HUES64 (cell line): Measurements from ENCODE around the gene NDUFB11.

Experiments used
- H3K27ac ChIP-seq: 2 replicates; pipeline ENCODE4 v1.7.0; 2013; ENCODE audit warnings: low read depth, low read length, inconsistent platforms
- H3K27me3 ChIP-seq: 2 replicates; pipeline ENCODE4 v1.6.1; 2013; ENCODE audit warnings: mild to moderate bottlenecking, low read length; ENCODE audit not compliant: insufficient read depth
- H3K36me3 ChIP-seq: 2 replicates; pipeline ENCODE4 v1.6.1; 2013; ENCODE audit warnings: mild to moderate bottlenecking, low read length; ENCODE audit not compliant: insufficient read depth
- H3K4me1 ChIP-seq: 2 replicates; pipeline ENCODE4 v1.6.1; 2013; ENCODE audit warnings: mild to moderate bottlenecking, low read length, moderate library complexity; ENCODE audit not compliant: insufficient read depth
- H3K4me3 ChIP-seq: 2 replicates; pipeline ENCODE4 v1.5.1; 2013; ENCODE audit warnings: mild to moderate bottlenecking, low read length, moderate library complexity
- H3K9ac ChIP-seq: 2 replicates; pipeline ENCODE4 v1.6.1; 2013; ENCODE audit warnings: mild to moderate bottlenecking, low read depth, low read length
- H3K9me3 ChIP-seq: 2 replicates; pipeline ENCODE4 v1.6.1; 2013; ENCODE audit warnings: low read depth, low read length; ENCODE audit not compliant: insufficient read depth
- WGBS: fragments of 150-250, 120-280 bp; methylation state at CpG from one replicate; pipeline ENCODE4 v1.1.7; 2013; ENCODE audit warnings: missing lambda C conversion rate; 5-methylcytosine and 5-hydroxymethylcytosine counted together

Gene NDUFB11

GRCh38 chrX:47101206-47101605 is 43.3 kb downstream of the NDUFB11 start:
- 88% methylated on average over 4 of the region's 4 CpGs for WGBS
- no peak overlapping the region for H3K4me3 ChIP-seq
- no peaks in the 10 kb centered on the region for H3K27me3 ChIP-seq
- H3K9me3 ChIP-seq, result no peaks in the 10 kb centered on the region
- H3K9ac ChIP-seq, result no peak overlapping the region
- H3K36me3 ChIP-seq, result no peaks in the 10 kb centered on the region
- no peak overlapping the region for H3K27ac ChIP-seq
- H3K4me1 ChIP-seq, result no peaks in the 10 kb centered on the region; the same call in 1 of the 2 replicates

GRCh38 chrX:47098338-47099094 is 46.0 kb downstream of the NDUFB11 start:
- H3K27me3 ChIP-seq, result no peaks in the 10 kb centered on the region
- H3K9me3 ChIP-seq, result no peaks in the 10 kb centered on the region
- H3K4me1 ChIP-seq, result no peaks in the 10 kb centered on the region; the same call in 1 of the 2 replicates
- H3K36me3 ChIP-seq, result no peaks in the 10 kb centered on the region
- 87% methylated on average over 2 of the region's 2 CpGs for WGBS
- H3K27ac ChIP-seq, result no peak overlapping the region
- no peak overlapping the region for H3K9ac ChIP-seq
- no peak overlapping the region for H3K4me3 ChIP-seq

GRCh38 chrX:47097018-47097417 is 47.5 kb downstream of the NDUFB11 start:
- 67% methylated on average over 4 of the region's 4 CpGs for WGBS
- Histone ChIP-seq H3K36me3 (no peaks in the 10 kb centered on the region), H3K27me3 (no peaks in the 10 kb centered on the region), H3K4me3 (no peak overlapping the region), H3K9me3 (no peaks in the 10 kb centered on the region), H3K4me1 (peaks cover 4% of the 10 kb centered on the region; the same call in 1 of the 2 replicates), H3K9ac (no peak overlapping the region), H3K27ac (peak overlapping the region; percentile 25; the same call in 1 of the 2 replicates)

GRCh38 chrX:47093860-47094259 is 50.6 kb downstream of the NDUFB11 start:
- Histone ChIP-seq H3K27ac (no peak overlapping the region), H3K9ac (no peak overlapping the region), H3K4me3 (no peak overlapping the region), H3K27me3 (no peaks in the 10 kb centered on the region), H3K36me3 (no peaks in the 10 kb centered on the region), H3K9me3 (no peaks in the 10 kb centered on the region), H3K4me1 (peaks cover 16% of the 10 kb centered on the region)
- 85% methylated on average over 11 of the region's 11 CpGs for WGBS

- Histone ChIP-seq H3K4me3 (no peak overlapping the region), H3K27ac (no peak overlapping the region), H3K9ac (no peak overlapping the region), H3K4me1 (peaks cover 16% of the 10 kb centered on the region), H3K36me3 (no peaks in the 10 kb centered on the region), H3K27me3 (no peaks in the 10 kb centered on the region), H3K9me3 (no peaks in the 10 kb centered on the region)
- no CpG with 5 or more reads among the region's 1 CpG for WGBS
These were observed 51.3 kb downstream of the NDUFB11 start for GRCh38 chrX:47093248-47093647.
